ENCODE measurements around the gene VRK2. TPM values are rescaled to one million over a fixed set of nuclear protein-coding genes. Genes with fewer than 3 reads are reported as not detected.
"Not testable (repeated sequence)": the region's sequence is repeated elsewhere in the genome, so short reads cannot be mapped to it uniquely, and the experiment has no call there.

VRK2 gene
- total RNA-seq, 1 experiment from 2014 or later = 58.7 TPM

- not testable (repeated sequence) for H3K4me3 ChIP-seq (ENCODE audit: low read length); H3K4me1 ChIP-seq (ENCODE audit: low read length); H3K4me2 ChIP-seq (ENCODE audit: low read depth, low read length, poor library complexity, severe bottlenecking); H3K27ac ChIP-seq (ENCODE audit: low read length); DNase-seq; H2AFZ ChIP-seq (ENCODE audit: low read length); H3K9me3 ChIP-seq (ENCODE audit: low read length); H4K20me1 ChIP-seq (ENCODE audit: insufficient read depth, low read depth, low read length); H3K27me3 ChIP-seq (ENCODE audit: low read length); H3K9ac ChIP-seq (ENCODE audit: low read length); H3K9me2 ChIP-seq (replicated peaks; ENCODE audit: insufficient read depth, low read length)
- H3K36me3 ChIP-seq (ENCODE audit: insufficient read depth, low read length) = peaks cover 13% of the 10 kb centered on the region; the same call in 1 of the 2 replicates
- H3K79me2 ChIP-seq (ENCODE audit: low read length) = peaks cover 16% of the 10 kb centered on the region
Observed at GRCh38 chr2:58168130-58168529, 121.5 kb downstream of the VRK2 start.

GRCh38 chr2:58169845-58170244 lies 123.2 kb downstream of the VRK2 start:
- H3K4me1 ChIP-seq (ENCODE audit: low read length); H3K27me3 ChIP-seq (ENCODE audit: low read length); H3K4me2 ChIP-seq (ENCODE audit: low read depth, low read length, poor library complexity, severe bottlenecking); H3K4me3 ChIP-seq (ENCODE audit: low read length); H4K20me1 ChIP-seq (ENCODE audit: insufficient read depth, low read depth, low read length); H3K9ac ChIP-seq (ENCODE audit: low read length); H3K9me2 ChIP-seq (replicated peaks; ENCODE audit: insufficient read depth, low read length); DNase-seq; H3K27ac ChIP-seq (ENCODE audit: low read length); H3K9me3 ChIP-seq (ENCODE audit: low read length); H2AFZ ChIP-seq (ENCODE audit: low read length): not testable (repeated sequence)
- H3K79me2 ChIP-seq (ENCODE audit: low read length) = 0 out of 2 replicates have a peak, but pooled peaks cover 12% of the 10 kb centered on the region
- peaks cover 10% of the 10 kb centered on the region; the same call in 1 of the 2 replicates for H3K36me3 ChIP-seq (ENCODE audit: insufficient read depth, low read length)

GRCh38 chr2:58170334-58170933 lies 123.8 kb downstream of the VRK2 start:
- H2AFZ ChIP-seq (ENCODE audit: low read length); H3K36me3 ChIP-seq (ENCODE audit: insufficient read depth, low read length); H3K9me2 ChIP-seq (replicated peaks; ENCODE audit: insufficient read depth, low read length); H3K4me2 ChIP-seq (ENCODE audit: low read depth, low read length, poor library complexity, severe bottlenecking); H3K27me3 ChIP-seq (ENCODE audit: low read length); H3K9ac ChIP-seq (ENCODE audit: low read length); H3K4me3 ChIP-seq (ENCODE audit: low read length); H3K9me3 ChIP-seq (ENCODE audit: low read length); DNase-seq; H3K4me1 ChIP-seq (ENCODE audit: low read length); H4K20me1 ChIP-seq (ENCODE audit: insufficient read depth, low read depth, low read length); H3K27ac ChIP-seq (ENCODE audit: low read length): not testable (repeated sequence)
- H3K79me2 ChIP-seq (ENCODE audit: low read length) = 0 out of 2 replicates have a peak, but pooled peaks cover 12% of the 10 kb centered on the region

GRCh38 chr2:58171831-58172230 lies 125.2 kb downstream of the VRK2 start:
- H2AFZ ChIP-seq (ENCODE audit: low read length); H3K27ac ChIP-seq (ENCODE audit: low read length); H3K9me2 ChIP-seq (replicated peaks; ENCODE audit: insufficient read depth, low read length); H3K4me2 ChIP-seq (ENCODE audit: low read depth, low read length, poor library complexity, severe bottlenecking); H3K4me1 ChIP-seq (ENCODE audit: low read length); DNase-seq; H3K9ac ChIP-seq (ENCODE audit: low read length); H3K27me3 ChIP-seq (ENCODE audit: low read length); H3K9me3 ChIP-seq (ENCODE audit: low read length); H3K4me3 ChIP-seq (ENCODE audit: low read length); H4K20me1 ChIP-seq (ENCODE audit: insufficient read depth, low read depth, low read length); H3K36me3 ChIP-seq (ENCODE audit: insufficient read depth, low read length): not testable (repeated sequence)
- 0 out of 2 replicates have a peak, but pooled peaks cover 12% of the 10 kb centered on the region for H3K79me2 ChIP-seq (ENCODE audit: low read length)

- H3K4me1 ChIP-seq (ENCODE audit: low read length); H3K4me3 ChIP-seq (ENCODE audit: low read length); H3K4me2 ChIP-seq (ENCODE audit: low read depth, low read length, poor library complexity, severe bottlenecking); H4K20me1 ChIP-seq (ENCODE audit: insufficient read depth, low read depth, low read length); H3K9me2 ChIP-seq (replicated peaks; ENCODE audit: insufficient read depth, low read length); H3K27ac ChIP-seq (ENCODE audit: low read length); H3K9ac ChIP-seq (ENCODE audit: low read length); H3K27me3 ChIP-seq (ENCODE audit: low read length); H3K9me3 ChIP-seq (ENCODE audit: low read length); DNase-seq; H2AFZ ChIP-seq (ENCODE audit: low read length): not testable (repeated sequence)
- Histone ChIP-seq H3K79me2 (ENCODE audit: low read length) (peaks cover 29% of the 10 kb centered on the region), H3K36me3 (ENCODE audit: insufficient read depth, low read length) (peaks cover 15% of the 10 kb centered on the region)
Observed at GRCh38 chr2:58177187-58177586, 130.6 kb downstream of the VRK2 start.

GRCh38 chr2:58180175-58180574 lies 133.6 kb downstream of the VRK2 start:
- H3K4me3 ChIP-seq (ENCODE audit: low read length); H3K27me3 ChIP-seq (ENCODE audit: low read length); H3K4me1 ChIP-seq (ENCODE audit: low read length); H2AFZ ChIP-seq (ENCODE audit: low read length); H4K20me1 ChIP-seq (ENCODE audit: insufficient read depth, low read depth, low read length); H3K4me2 ChIP-seq (ENCODE audit: low read depth, low read length, poor library complexity, severe bottlenecking); H3K9me3 ChIP-seq (ENCODE audit: low read length); H3K9ac ChIP-seq (ENCODE audit: low read length); H3K27ac ChIP-seq (ENCODE audit: low read length); DNase-seq; H3K9me2 ChIP-seq (replicated peaks; ENCODE audit: insufficient read depth, low read length): not testable (repeated sequence)
- peaks cover 23% of the 10 kb centered on the region for H3K36me3 ChIP-seq (ENCODE audit: insufficient read depth, low read length)
- H3K79me2 ChIP-seq (ENCODE audit: low read length) = peaks cover 26% of the 10 kb centered on the region

GRCh38 chr2:58180635-58181034 lies 134.0 kb downstream of the VRK2 start:
- no peak overlapping the region for H3K27ac ChIP-seq (ENCODE audit: low read length)
- peaks cover 26% of the 10 kb centered on the region for H3K79me2 ChIP-seq (ENCODE audit: low read length)
- no peaks in the 10 kb centered on the region for H3K27me3 ChIP-seq (ENCODE audit: low read length)
- no peak overlapping the region for H3K4me3 ChIP-seq (ENCODE audit: low read length)
- no peak overlapping the region for H3K9ac ChIP-seq (ENCODE audit: low read length)
- no peak overlapping the region for H3K4me2 ChIP-seq (ENCODE audit: low read depth, low read length, poor library complexity, severe bottlenecking)
- no peaks in the 10 kb centered on the region for H4K20me1 ChIP-seq (ENCODE audit: insufficient read depth, low read depth, low read length)
- no peak for DNase-seq
- no peaks in the 10 kb centered on the region for H3K4me1 ChIP-seq (ENCODE audit: low read length)
- H3K9me3 ChIP-seq (ENCODE audit: low read length) = peaks cover 5% of the 10 kb centered on the region
- H2AFZ ChIP-seq (ENCODE audit: low read length) = no peak overlapping the region
- H3K36me3 ChIP-seq (ENCODE audit: insufficient read depth, low read length) = peaks cover 23% of the 10 kb centered on the region
- no peaks in the 10 kb centered on the region for H3K9me2 ChIP-seq (replicated peaks; ENCODE audit: insufficient read depth, low read length)

- no peak overlapping the region for H3K27ac ChIP-seq (ENCODE audit: low read length)
- H3K4me1 ChIP-seq (ENCODE audit: low read length) = no peaks in the 10 kb centered on the region
- H4K20me1 ChIP-seq (ENCODE audit: insufficient read depth, low read depth, low read length) = no peaks in the 10 kb centered on the region
- H3K36me3 ChIP-seq (ENCODE audit: insufficient read depth, low read length) = peaks cover 28% of the 10 kb centered on the region
- DNase-seq = no peak
- H2AFZ ChIP-seq (ENCODE audit: low read length) = no peak overlapping the region
- no peak overlapping the region for H3K4me3 ChIP-seq (ENCODE audit: low read length)
- no peaks in the 10 kb centered on the region for H3K27me3 ChIP-seq (ENCODE audit: low read length)
- H3K79me2 ChIP-seq (ENCODE audit: low read length) = peaks cover 28% of the 10 kb centered on the region
- H3K9me2 ChIP-seq (replicated peaks; ENCODE audit: insufficient read depth, low read length) = no peaks in the 10 kb centered on the region
- no peak overlapping the region for H3K4me2 ChIP-seq (ENCODE audit: low read depth, low read length, poor library complexity, severe bottlenecking)
- peaks cover 5% of the 10 kb centered on the region for H3K9me3 ChIP-seq (ENCODE audit: low read length)
- H3K9ac ChIP-seq (ENCODE audit: low read length) = no peak overlapping the region
Observed at GRCh38 chr2:58182527-58182926, 135.9 kb downstream of the VRK2 start.
